Breast epithelium (tissue), 4 donors: ENCODE measurements around the gene MCM3AP. TPM values are rescaled to one million over a fixed set of nuclear protein-coding genes. Genes with fewer than 3 reads are reported as not detected.

ENCODE experiments used
- DNase-seq, 2 donors: peaks; one replicate each; pipeline ENCODE4 v3.0.0-alpha.2; 2019; ENCODE audit warnings: low spot score in 2 of 2
- H3K27ac ChIP-seq, 2 donors: fragments of 200-600 bp; sonication (generic) in 1 of 2; one replicate each; pipeline ENCODE4 v1.5.1; 2016 to 2019; ENCODE audit warnings: mild to moderate bottlenecking in 1 of 2
- H3K27me3 ChIP-seq, 2 donors: fragments of 200-600 bp; sonication (generic) in 1 of 2; one replicate each; pipeline versions ENCODE4 v1.5.1 to v1.6.0; 2017 to 2019; ENCODE audit warnings: control low read depth in 1 of 2, mild to moderate bottlenecking in 1 of 2
- H3K36me3 ChIP-seq: fragments of 200-600 bp; one replicate; pipeline ENCODE4 v1.5.1; 2019
- H3K4me1 ChIP-seq, 2 donors: fragments of 200-600 bp; sonication (generic); one replicate each; pipeline ENCODE4 v1.5.1; 2016 to 2019; ENCODE audit warnings: control low read depth in 1 of 2
- H3K4me3 ChIP-seq, 3 donors: fragments of 200-600 bp; sonication (generic); 1 replicate in 2 of 3; 2 replicates in 1 of 3; pipeline ENCODE4 v1.5.1; 2016 to 2019; ENCODE audit warnings: mild to moderate bottlenecking in 3 of 3, moderate library complexity in 2 of 3
- H3K9me3 ChIP-seq, 2 donors: fragments of 200-600 bp; sonication (generic) in 1 of 2; one replicate each; pipeline ENCODE4 v1.5.1; 2016 to 2019; ENCODE audit warnings: control low read depth in 1 of 2
- POLR2A ChIP-seq: fragments of 450-650 bp; IDR thresholded peaks from one replicate; pipeline ENCODE4 v1.6.1; 2016; ENCODE audit warnings: antibody characterized with exemption, mild to moderate bottlenecking, moderate library complexity
- POLR2AphosphoS5 ChIP-seq, 3 donors: sonication (generic); formaldehyde crosslinking; IDR thresholded peaks; one replicate each; pipeline ENCODE4 v1.6.1; 2017; ENCODE audit warnings: antibody characterized with exemption in 3 of 3
- intact Hi-C: fragments of 100-400 bp; cut with DNase I; formaldehyde crosslinking; loops from one replicate; pipeline ENCODE4 v1.15.1; 2023; ENCODE audit warnings: low total_unique reads
- total RNA-seq, 3 donors: library from RNA; depleted of rRNA; stranded (reverse); fragments of >200 nt; gene quantifications; one replicate each; pipeline ENCODE4 v1.1.0, GENCODE V29; 2016
- TF ChIP-seq, protein P1 (sequence below), 3 donors: fragments of 450-650 bp; IDR thresholded peaks; one replicate each; pipeline ENCODE4 v1.5.1; 2016 to 2017; ENCODE audit warnings: antibody characterized with exemption in 3 of 3, mild to moderate bottlenecking in 3 of 3, moderate library complexity in 3 of 3

MCM3AP gene
- total RNA-seq, 3 donors from 2014 or later = 91.5 to 100.0 (median 99.2) TPM

DNA sequence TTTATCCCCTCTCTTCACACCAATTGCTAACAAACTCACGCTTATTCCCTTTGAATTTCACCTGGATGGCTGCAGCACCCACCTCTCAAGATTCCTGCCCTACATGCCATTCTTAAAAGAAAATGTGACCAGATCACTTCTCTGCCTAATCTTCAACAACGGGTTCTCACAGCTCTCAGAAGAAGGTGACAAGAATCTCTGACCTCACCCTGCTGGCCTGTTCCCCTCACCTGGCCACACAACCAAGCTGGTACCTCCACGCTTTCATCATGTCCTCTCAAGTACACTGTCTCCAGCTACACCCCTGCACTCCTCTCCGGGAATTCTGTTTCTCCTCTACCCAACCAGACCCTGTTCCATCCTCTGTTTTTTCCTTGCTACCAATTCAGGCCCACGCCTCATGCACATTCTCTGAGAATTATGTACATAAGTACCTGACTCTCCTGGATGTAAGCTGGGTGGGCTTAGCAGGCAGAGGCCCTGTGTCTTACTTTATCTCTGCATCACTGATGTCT, 50.9 kb downstream of the MCM3AP start:
- H3K4me3 ChIP-seq = no peak overlapping the region
- no peak overlapping the region for H3K27ac ChIP-seq
- no peak for DNase-seq

DNA sequence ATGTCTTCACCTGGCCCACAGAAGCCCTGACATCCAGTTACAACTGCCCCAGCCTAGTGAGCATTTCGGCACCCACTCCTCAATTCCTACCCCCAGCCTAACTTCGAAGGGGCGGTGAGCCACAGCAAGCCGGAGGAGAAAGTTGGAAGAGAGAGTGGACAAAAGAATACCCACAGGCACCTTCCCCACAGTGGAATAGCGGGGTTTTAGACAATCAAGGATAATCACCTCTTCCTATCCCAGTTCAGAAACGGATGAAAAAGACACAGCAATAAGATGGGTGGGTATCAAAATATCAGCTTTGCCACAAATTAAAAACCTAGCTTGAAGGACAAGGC, 55.5 kb downstream of the MCM3AP start:
- intact Hi-C loops = no loop called here
- DNase-seq = no peak
- TF ChIP-seq POLR2AphosphoS5 (IDR thresholded peaks at IDR 0.05) = no peak
- no peak for TF ChIP-seq POLR2A
- TF ChIP-seq, protein P1, sequence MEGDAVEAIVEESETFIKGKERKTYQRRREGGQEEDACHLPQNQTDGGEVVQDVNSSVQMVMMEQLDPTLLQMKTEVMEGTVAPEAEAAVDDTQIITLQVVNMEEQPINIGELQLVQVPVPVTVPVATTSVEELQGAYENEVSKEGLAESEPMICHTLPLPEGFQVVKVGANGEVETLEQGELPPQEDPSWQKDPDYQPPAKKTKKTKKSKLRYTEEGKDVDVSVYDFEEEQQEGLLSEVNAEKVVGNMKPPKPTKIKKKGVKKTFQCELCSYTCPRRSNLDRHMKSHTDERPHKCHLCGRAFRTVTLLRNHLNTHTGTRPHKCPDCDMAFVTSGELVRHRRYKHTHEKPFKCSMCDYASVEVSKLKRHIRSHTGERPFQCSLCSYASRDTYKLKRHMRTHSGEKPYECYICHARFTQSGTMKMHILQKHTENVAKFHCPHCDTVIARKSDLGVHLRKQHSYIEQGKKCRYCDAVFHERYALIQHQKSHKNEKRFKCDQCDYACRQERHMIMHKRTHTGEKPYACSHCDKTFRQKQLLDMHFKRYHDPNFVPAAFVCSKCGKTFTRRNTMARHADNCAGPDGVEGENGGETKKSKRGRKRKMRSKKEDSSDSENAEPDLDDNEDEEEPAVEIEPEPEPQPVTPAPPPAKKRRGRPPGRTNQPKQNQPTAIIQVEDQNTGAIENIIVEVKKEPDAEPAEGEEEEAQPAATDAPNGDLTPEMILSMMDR (IDR thresholded peaks at IDR 0.05) = no peak
- Histone ChIP-seq H3K9me3 (no peaks in the 10 kb centered on the region), H3K36me3 (no peaks in the 10 kb centered on the region), H3K4me3 (peak overlapping the region; percentile 94 to 95 (median 94)), H3K4me1 (peaks cover 9 to 23% of the 10 kb centered on the region in 2 donors), H3K27me3 (no peaks in the 10 kb centered on the region), H3K27ac (peak overlapping the region; percentile 56 to 91)

More for the DNA sequence above, 50.9 kb downstream of the MCM3AP start:
- Histone ChIP-seq H3K27me3 (no peaks in the 10 kb centered on the region), H3K9me3 (no peaks in the 10 kb centered on the region), H3K4me1 (peaks cover 0 to 4% of the 10 kb centered on the region in 2 donors), H3K36me3 (no peaks in the 10 kb centered on the region)
- no peak for TF ChIP-seq POLR2A
- TF ChIP-seq, protein P1 (IDR thresholded peaks at IDR 0.05) = no peak
- TF ChIP-seq POLR2AphosphoS5 (IDR thresholded peaks at IDR 0.05) = no peak
- intact Hi-C loops = no loop called here

DNA sequence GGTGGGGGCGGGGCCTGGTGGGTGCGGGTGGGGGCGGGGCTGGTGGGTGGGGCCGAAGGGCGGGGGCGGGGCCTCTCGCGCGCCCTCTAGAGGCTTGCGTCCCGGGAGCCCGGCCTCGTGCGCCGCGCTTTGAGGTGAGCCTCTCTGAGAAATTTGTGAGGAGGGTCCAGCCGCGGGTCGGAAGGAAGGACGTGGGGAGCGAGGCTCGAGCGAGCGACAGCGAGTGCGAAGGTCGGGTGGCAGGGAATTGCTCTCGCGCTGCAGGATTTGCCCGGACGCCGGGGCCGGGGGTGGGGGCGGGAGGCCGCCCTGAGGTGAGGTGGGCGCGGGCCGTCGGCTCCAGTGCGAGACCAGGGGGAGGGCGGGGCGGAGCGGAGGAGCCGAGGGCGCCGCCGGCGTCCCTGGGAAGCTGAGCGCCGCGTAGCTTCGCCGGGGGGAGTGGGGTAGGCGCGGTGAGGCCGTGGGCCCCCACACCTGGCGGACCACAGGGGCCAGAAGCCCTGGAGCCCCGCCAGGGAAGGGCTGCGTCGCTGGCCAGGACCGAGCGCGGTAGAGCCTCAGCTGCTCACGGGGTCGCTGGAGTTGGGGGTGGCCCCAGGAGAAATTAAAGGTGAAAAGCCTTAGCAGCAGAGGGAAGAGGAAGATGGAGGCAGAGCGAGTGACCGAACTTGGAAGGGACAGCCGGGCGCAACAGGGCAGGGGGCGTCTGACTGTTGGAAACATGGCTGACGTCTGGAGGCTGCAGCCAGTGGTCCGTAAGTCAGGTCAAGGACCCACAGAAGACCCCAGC, 56.1 kb downstream of the MCM3AP start:
- no peak for DNase-seq
- Histone ChIP-seq H3K4me3 (peak overlapping the region; percentile 94 to 95 (median 94)), H3K4me1 (peaks cover 9 to 23% of the 10 kb centered on the region in 2 donors), H3K27ac (peak overlapping the region; percentile 56 to 91), H3K36me3 (no peaks in the 10 kb centered on the region), H3K27me3 (no peaks in the 10 kb centered on the region), H3K9me3 (no peaks in the 10 kb centered on the region)
- TF ChIP-seq POLR2AphosphoS5 (IDR thresholded peaks at IDR 0.05) = no peak
- TF ChIP-seq, protein P1 (IDR thresholded peaks at IDR 0.05) = peak in 2 of 3 donors; percentile 20 to 32
- intact Hi-C loops = no loop called here

DNA sequence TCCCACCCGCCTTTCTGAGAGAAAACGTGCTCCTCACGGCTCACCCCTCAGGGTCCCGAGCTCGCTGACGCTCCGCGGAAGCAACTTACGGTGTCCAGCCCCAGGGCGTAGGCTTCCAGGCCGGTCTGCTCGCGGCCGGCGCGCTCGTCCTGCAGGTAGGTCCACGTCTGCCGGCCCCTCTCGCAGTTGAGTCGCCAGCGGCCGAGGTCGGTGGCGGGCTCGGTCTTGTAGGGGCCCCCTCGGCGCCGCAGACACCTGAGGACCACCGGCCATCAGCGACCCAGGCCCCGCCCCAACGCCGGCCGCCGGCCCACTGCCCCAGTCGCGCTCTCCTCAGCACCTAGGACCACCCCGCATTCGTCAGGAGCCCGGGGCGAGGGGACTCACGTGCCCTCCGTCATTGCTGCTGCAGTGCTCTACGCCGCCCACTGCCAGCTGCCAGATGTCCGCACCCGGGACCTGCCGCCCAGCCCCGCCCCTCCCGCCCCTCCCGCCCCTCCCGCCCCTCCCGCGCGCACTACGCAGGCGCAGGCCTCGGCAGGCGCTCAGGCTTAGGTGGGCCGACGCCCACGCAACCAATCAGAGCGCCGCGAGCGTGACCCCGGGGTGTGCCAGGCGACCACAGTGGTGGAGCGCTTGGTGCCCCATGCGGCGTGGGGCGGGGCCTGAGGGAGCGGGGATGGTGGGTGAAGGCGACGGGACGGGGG, 56.9 kb downstream of the MCM3AP start, which contains the start of gene LSS:
TSS of gene LSS (minus strand) at position 430 of the 707 bp plus-strand sequence. CDS start at position 401, 29 bp downstream.
- no peak for TF ChIP-seq POLR2A
- TF ChIP-seq POLR2AphosphoS5 (IDR thresholded peaks at IDR 0.05) = peak; percentile 48 to 57 (median 54)
- TF ChIP-seq, protein P1 (IDR thresholded peaks at IDR 0.05) = no peak
- peak; percentile 95 to 98 for DNase-seq
- peak within 1 kb of the TSS; percentile 94 to 95 (median 94) for H3K4me3 ChIP-seq
- H3K4me1 ChIP-seq = peaks cover 9 to 23% of the 10 kb centered on the region in 2 donors
- H3K27ac ChIP-seq = peak within 1 kb of the TSS; percentile 87 to 91
- no peaks in the 10 kb centered on the region for H3K36me3 ChIP-seq
- intact Hi-C loops = no loop called here
- H3K9me3 ChIP-seq = no peaks in the 10 kb centered on the region
- no peaks in the 10 kb centered on the region for H3K27me3 ChIP-seq
